HEK293 (cell line): ENCODE data around the gene ESRRA.

ENCODE experiments used
- CTCF ChIA-PET: fragments of 350-600 bp; formaldehyde crosslinking; extraction: SDS; loops from one replicate; lab custom pipeline; 2021; ENCODE audit warnings: antibody characterized with exemption; lab: Yijun Ruan, JAX
- POLR2A ChIA-PET: fragments of 300-600 bp; formaldehyde crosslinking; extraction: SDS; loops from one replicate; lab custom pipeline; 2020; ENCODE audit warnings: antibody characterized with exemption, inconsistent platforms; lab: Yijun Ruan, JAX
- H3K27ac ChIP-seq: fragments of 200-500 bp; sonication (Bioruptor generic); 2 replicates; pipeline ENCODE4 v1.5.1; 2014; ENCODE audit warnings: low read depth, low read length, control low read depth, inconsistent platforms; ENCODE audit errors: extremely low read depth
- H3K36me3 ChIP-seq, 2 experiments: fragments of 200-500 bp in 1 of 2; sonication (Bioruptor generic) in 1 of 2; 1 replicate in 1 of 2; 2 replicates in 1 of 2; pipeline ENCODE4 v1.5.1; 2014 to 2017; ENCODE audit warnings: inconsistent platforms in 2 of 2, low read length in 2 of 2; ENCODE audit not compliant: control insufficient read depth in 2 of 2, insufficient read depth in 1 of 2
- H3K4me1 ChIP-seq: fragments of 200-500 bp; sonication (Bioruptor generic); 2 replicates; pipeline ENCODE4 v1.5.1; 2014; ENCODE audit warnings: mild to moderate bottlenecking, low read length, inconsistent platforms; ENCODE audit not compliant: control insufficient read depth, insufficient read depth
- H3K4me3 ChIP-seq: 2 replicates; pipeline ENCODE4 v1.5.1; 2011; ENCODE audit warnings: low read depth, mild to moderate bottlenecking, control low read depth, low read length, moderate library complexity
- H3K9me3 ChIP-seq: fragments of 200-500 bp; sonication (Bioruptor generic); 2 replicates; pipeline ENCODE4 v1.5.1; 2014; ENCODE audit warnings: low read depth, low read length, inconsistent platforms; ENCODE audit not compliant: control insufficient read depth, insufficient read depth
- AEBP2 ChIP-seq: fragments of 450-650 bp; formaldehyde crosslinking; IDR thresholded peaks from 2 replicates; pipeline ENCODE4 v1.5.1; 2016; ENCODE audit warnings: missing biosample characterization, missing genetic modification characterization, borderline replicate concordance
- GLIS1 ChIP-seq: fragments of 450-650 bp; formaldehyde crosslinking; IDR thresholded peaks from 2 replicates; pipeline ENCODE4 v1.5.1; 2016; ENCODE audit warnings: missing biosample characterization, missing genetic modification characterization
- PRDM6 ChIP-seq: fragments of 450-650 bp; formaldehyde crosslinking; IDR thresholded peaks from 2 replicates; pipeline ENCODE4 v1.5.1; 2017; ENCODE audit warnings: missing biosample characterization, missing genetic modification characterization
- SETDB1 ChIP-seq: IDR thresholded peaks from one replicate; pipeline ENCODE4 v1.6.1; 2017; ENCODE audit warnings: mild to moderate bottlenecking, low read length, moderate library complexity, mixed read lengths; ENCODE audit not compliant: insufficient read length
- SP3 ChIP-seq: fragments of 450-650 bp; formaldehyde crosslinking; IDR thresholded peaks from 2 replicates; pipeline ENCODE4 v1.5.1; 2016; ENCODE audit warnings: missing biosample characterization, missing genetic modification characterization
- SP7 ChIP-seq: fragments of 450-650 bp; formaldehyde crosslinking; IDR thresholded peaks from 2 replicates; pipeline ENCODE4 v1.5.1; 2016; ENCODE audit warnings: missing biosample characterization, missing genetic modification characterization
- ZBTB6 ChIP-seq: fragments of 450-650 bp; formaldehyde crosslinking; IDR thresholded peaks from 2 replicates; pipeline ENCODE4 v1.5.1; 2017; ENCODE audit warnings: missing biosample characterization, missing genetic modification characterization
- ZNF366 ChIP-seq: fragments of 450-650 bp; formaldehyde crosslinking; conservative IDR thresholded peaks from 2 replicates; pipeline ENCODE4 v1.5.1; 2016; ENCODE audit warnings: missing biosample characterization, missing genetic modification characterization
- ZNF404 ChIP-seq: fragments of 450-650 bp; formaldehyde crosslinking; IDR thresholded peaks from 2 replicates; pipeline ENCODE4 v1.5.1; 2017; ENCODE audit warnings: missing biosample characterization, missing genetic modification characterization
- ZNF529 ChIP-seq: fragments of 450-650 bp; formaldehyde crosslinking; IDR thresholded peaks from 2 replicates; pipeline ENCODE4 v1.5.1; 2017; ENCODE audit warnings: missing genetic modification characterization, missing biosample characterization; ENCODE audit not compliant: insufficient replicate concordance
- ZNF580 ChIP-seq: fragments of 450-650 bp; formaldehyde crosslinking; IDR thresholded peaks from 2 replicates; pipeline ENCODE4 v1.5.1; 2016; ENCODE audit warnings: missing biosample characterization, missing genetic modification characterization
- ZNF654 ChIP-seq: fragments of 450-650 bp; formaldehyde crosslinking; IDR thresholded peaks from 2 replicates; pipeline ENCODE4 v1.5.1; 2016; ENCODE audit warnings: low read depth, missing biosample characterization, missing genetic modification characterization
- TF ChIP-seq, protein P1 (sequence below): fragments of 450-650 bp; formaldehyde crosslinking; IDR thresholded peaks from 2 replicates; pipeline ENCODE4 v1.5.1; 2016; ENCODE audit warnings: missing biosample characterization, missing genetic modification characterization

ESRRA gene

DNA sequence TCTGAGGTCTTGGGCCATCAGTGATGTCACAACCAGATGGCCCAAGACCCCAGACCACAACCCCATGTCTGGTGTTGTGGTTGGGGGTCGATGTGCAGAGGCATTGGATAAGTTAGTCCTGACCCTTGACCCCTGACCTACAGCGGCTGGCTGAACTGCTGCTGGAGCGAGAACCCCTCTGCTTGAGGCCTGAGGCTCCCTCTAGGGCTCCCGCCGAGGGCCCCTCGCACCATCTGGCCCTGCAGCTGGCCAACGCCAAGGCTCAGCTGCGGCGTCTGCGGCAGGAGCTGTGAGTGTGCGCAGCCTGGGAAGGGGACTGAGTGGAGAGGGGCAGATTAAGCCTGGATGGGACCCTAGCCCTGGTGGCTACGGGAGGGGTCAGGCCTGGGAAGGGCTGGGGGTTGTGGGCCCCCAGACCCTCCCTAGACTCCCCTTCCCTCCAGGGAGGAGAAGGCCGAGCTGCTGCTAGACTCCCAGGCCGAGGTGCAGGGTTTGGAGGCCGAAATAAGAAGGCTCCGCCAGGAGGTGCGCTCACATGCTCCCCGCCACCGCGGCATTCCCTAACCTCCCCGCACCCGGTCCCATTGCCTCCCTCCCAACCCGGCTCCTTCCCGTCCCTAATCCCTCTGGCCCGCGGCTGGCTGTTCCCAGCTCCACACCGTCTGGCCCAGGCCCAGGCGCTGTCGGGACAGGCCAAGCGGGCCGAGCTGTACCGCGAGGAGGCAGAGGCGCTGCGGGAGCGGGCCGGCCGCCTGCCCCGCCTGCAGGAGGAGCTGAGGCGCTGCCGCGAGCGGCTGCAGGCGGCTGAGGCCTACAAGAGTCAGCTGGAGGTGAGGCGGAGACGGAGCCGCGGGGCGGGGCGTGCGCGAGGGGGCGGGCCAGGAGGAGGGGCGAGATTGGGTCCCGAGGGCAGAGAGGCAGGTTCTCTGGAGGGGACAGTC, 36.8 kb downstream of the ESRRA start (continued):
- TF ChIP-seq AEBP2 (no peak), PRDM6 (tag by site-specific recombination) (no peak)
- TF ChIP-seq, all 188 proteins: peak for 12

- CTCF ChIA-PET: interaction anchor here (0.6 to 7.9 kb wide), 9 partner anchors 12 to 160 kb away, joined by 3 to 86 read pairs (median 6); partner anchors contain the start of genes ESRRA, PLCB3, PRDX5 and TRMT112
- Histone ChIP-seq H3K36me3 (no peaks in the 10 kb centered on the region), H3K27ac (no peak overlapping the region), H3K4me1 (no peaks in the 10 kb centered on the region), H3K4me3 (peak overlapping the region; percentile 25), H3K9me3 (no peaks in the 10 kb centered on the region)
- POLR2A ChIA-PET: interaction anchor here (0.7 to 2.2 kb wide), 9 partner anchors 11 to 106 kb away, joined by 3 to 19 read pairs (median 5); partner anchors contain the start of genes FKBP2, PRDX5 and TRMT112
- TF ChIP-seq ZBTB6: 0 out of 2 replicates have a peak, but pooled peaks have one; percentile 32
- TF ChIP-seq ZNF529 (tag by site-specific recombination): no peak
- TF ChIP-seq ZNF404 (tag by site-specific recombination): no peak
- no peak for TF ChIP-seq ZNF580 (tag by site-specific recombination)
- TF ChIP-seq ZNF366 (tag by site-specific recombination): no peak
- TF ChIP-seq SP7: no peak
- no peak for TF ChIP-seq SETDB1
- TF ChIP-seq SP3: 0 out of 2 replicates have a peak, but pooled peaks have one; percentile 3
Measured at GRCh38 chr11:64342869-64343745, 37.8 kb downstream of the ESRRA start.

- H3K4me1 ChIP-seq: no peaks in the 10 kb centered on the region
- ChIA-PET CTCF (interaction anchor here (0.6 to 7.9 kb wide), 12 partner anchors 11 to 139 kb away, joined by 3 to 86 read pairs (median 4); partner anchors contain the start of genes ESRRA, PLCB3, PRDX5 and TRMT112), POLR2A (interaction anchor here (1.7 kb wide), 1 partner anchor 26 kb away, joined by 4 read pairs; the partner anchor contains the start of genes PRDX5 and TRMT112)
- no peaks in the 10 kb centered on the region for H3K36me3 ChIP-seq
- H3K9me3 ChIP-seq: no peaks in the 10 kb centered on the region
- TF ChIP-seq GLIS1 (tag by site-specific recombination) (no peak), ZNF654 (tag by site-specific recombination) (peak; percentile 26)
- TF ChIP-seq, protein P1, sequence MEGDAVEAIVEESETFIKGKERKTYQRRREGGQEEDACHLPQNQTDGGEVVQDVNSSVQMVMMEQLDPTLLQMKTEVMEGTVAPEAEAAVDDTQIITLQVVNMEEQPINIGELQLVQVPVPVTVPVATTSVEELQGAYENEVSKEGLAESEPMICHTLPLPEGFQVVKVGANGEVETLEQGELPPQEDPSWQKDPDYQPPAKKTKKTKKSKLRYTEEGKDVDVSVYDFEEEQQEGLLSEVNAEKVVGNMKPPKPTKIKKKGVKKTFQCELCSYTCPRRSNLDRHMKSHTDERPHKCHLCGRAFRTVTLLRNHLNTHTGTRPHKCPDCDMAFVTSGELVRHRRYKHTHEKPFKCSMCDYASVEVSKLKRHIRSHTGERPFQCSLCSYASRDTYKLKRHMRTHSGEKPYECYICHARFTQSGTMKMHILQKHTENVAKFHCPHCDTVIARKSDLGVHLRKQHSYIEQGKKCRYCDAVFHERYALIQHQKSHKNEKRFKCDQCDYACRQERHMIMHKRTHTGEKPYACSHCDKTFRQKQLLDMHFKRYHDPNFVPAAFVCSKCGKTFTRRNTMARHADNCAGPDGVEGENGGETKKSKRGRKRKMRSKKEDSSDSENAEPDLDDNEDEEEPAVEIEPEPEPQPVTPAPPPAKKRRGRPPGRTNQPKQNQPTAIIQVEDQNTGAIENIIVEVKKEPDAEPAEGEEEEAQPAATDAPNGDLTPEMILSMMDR (tag by site-specific recombination): 0 out of 2 replicates have a peak, but pooled peaks have one; percentile 20
- no peak overlapping the region for H3K27ac ChIP-seq
- no peak overlapping the region for H3K4me3 ChIP-seq
Measured at GRCh38 chr11:64343767-64344559, 38.6 kb downstream of the ESRRA start.
